ENCODE measurements around the gene FUCA1. TPM values are rescaled to one million over a fixed set of nuclear protein-coding genes. Genes with fewer than 3 reads are reported as not detected.

The FUCA1 gene
- total RNA-seq, 2 donors from 2014 or later: 9.7 to 14.0 TPM

DNA sequence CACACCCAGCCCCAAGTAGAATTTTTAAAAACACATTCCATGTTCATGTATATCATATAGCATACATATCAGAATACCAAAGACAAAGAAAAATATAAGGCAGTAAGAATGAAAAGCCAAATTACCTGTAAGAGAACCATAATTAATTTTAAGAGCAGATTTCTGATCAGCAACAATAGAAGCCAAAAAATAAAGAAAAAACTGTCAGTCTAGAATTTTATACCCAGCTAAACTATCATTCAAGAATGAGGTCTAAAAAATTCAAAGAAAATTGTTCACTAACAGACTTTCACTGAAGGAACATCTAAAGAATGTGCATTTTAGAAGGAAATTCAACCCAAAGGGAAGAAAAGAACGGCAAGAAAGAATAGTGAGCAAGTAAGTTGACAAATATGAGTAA lies 10.6 kb upstream of the FUCA1 start:
- H3K36me3 ChIP-seq (ENCODE audit: control insufficient read depth, insufficient read depth, low read length): no peaks in the 10 kb centered on the region
- no peak overlapping the region for H3K4me3 ChIP-seq (ENCODE audit: low read length)
- Mint-ChIP-seq H3K4me1 (no peaks in the 10 kb centered on the region), H3K27ac (no peak overlapping the region), H3K36me3 (ENCODE audit: low read depth) (no peaks in the 10 kb centered on the region), H3K4me3 (no peak overlapping the region), H3K27me3 (ENCODE audit: insufficient read depth) (peaks cover 5% of the 10 kb centered on the region), H3K9me3 (peaks cover 33% of the 10 kb centered on the region)
- H3K27ac ChIP-seq (ENCODE audit: low read depth, low read length): no peak overlapping the region
- WGBS, 2 experiments (ENCODE audit: insufficient coverage in 1 of 2, insufficient read length in 1 of 2): 77% methylated on average over 1 of the region's 1 CpG; no CpG with 5 or more reads in 1 of the 2 experiments
- no peak for DNase-seq
- no peaks in the 10 kb centered on the region for H3K4me1 ChIP-seq (ENCODE audit: control insufficient read depth, insufficient read depth, low read length)
- H3K9me3 ChIP-seq (ENCODE audit: control insufficient read depth, low read length): peaks cover 24% of the 10 kb centered on the region
- TF ChIP-seq, protein P1, sequence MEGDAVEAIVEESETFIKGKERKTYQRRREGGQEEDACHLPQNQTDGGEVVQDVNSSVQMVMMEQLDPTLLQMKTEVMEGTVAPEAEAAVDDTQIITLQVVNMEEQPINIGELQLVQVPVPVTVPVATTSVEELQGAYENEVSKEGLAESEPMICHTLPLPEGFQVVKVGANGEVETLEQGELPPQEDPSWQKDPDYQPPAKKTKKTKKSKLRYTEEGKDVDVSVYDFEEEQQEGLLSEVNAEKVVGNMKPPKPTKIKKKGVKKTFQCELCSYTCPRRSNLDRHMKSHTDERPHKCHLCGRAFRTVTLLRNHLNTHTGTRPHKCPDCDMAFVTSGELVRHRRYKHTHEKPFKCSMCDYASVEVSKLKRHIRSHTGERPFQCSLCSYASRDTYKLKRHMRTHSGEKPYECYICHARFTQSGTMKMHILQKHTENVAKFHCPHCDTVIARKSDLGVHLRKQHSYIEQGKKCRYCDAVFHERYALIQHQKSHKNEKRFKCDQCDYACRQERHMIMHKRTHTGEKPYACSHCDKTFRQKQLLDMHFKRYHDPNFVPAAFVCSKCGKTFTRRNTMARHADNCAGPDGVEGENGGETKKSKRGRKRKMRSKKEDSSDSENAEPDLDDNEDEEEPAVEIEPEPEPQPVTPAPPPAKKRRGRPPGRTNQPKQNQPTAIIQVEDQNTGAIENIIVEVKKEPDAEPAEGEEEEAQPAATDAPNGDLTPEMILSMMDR (conservative IDR thresholded peaks at IDR 0.05): no peak
- no peaks in the 10 kb centered on the region for H3K27me3 ChIP-seq (ENCODE audit: control insufficient read depth, insufficient read depth, low read length, poor library complexity, severe bottlenecking)
- no peak overlapping the region for H3K9ac ChIP-seq (ENCODE audit: extremely low read depth, low read length, poor library complexity, severe bottlenecking)

DNA sequence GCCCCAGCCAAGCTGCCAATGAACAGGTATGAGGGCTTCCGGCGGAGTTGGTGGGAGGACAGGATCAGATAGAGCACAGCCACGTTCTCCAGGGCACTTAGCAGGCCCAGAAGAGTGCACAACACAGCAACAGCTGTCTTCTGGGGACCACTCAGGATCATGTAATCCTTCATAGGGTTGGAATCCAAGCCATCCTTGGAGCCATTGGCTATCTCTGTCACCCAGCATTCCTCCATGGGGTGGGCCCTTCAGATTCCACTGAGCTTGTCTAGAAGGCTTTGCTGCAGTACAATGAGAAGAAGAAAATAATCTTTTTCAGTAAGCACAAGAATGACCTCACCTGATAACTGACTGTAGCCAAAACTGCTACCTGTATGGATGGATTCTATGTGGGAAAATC lies 7.3 kb upstream of the FUCA1 start:
- Histone ChIP-seq H3K27me3 (ENCODE audit: control insufficient read depth, insufficient read depth, low read length, poor library complexity, severe bottlenecking) (no peaks in the 10 kb centered on the region), H3K9me3 (ENCODE audit: control insufficient read depth, low read length) (peaks cover 24% of the 10 kb centered on the region), H3K27ac (ENCODE audit: low read depth, low read length) (no peak overlapping the region), H3K36me3 (ENCODE audit: control insufficient read depth, insufficient read depth, low read length) (no peaks in the 10 kb centered on the region), H3K4me1 (ENCODE audit: control insufficient read depth, insufficient read depth, low read length) (no peaks in the 10 kb centered on the region), H3K9ac (ENCODE audit: extremely low read depth, low read length, poor library complexity, severe bottlenecking) (no peak overlapping the region), H3K4me3 (ENCODE audit: low read length) (no peak overlapping the region)
- DNase-seq: no peak
- H3K9me3 Mint-ChIP-seq: peaks cover 33% of the 10 kb centered on the region
- no peak overlapping the region for H3K27ac Mint-ChIP-seq
- WGBS, 2 experiments (ENCODE audit: insufficient coverage in 1 of 2, insufficient read length in 1 of 2): 81 to 94% methylated on average over 3 of the region's 3 CpGs
- H3K4me3 Mint-ChIP-seq: no peak overlapping the region
- TF ChIP-seq, protein P1 (conservative IDR thresholded peaks at IDR 0.05): no peak
- peaks cover 8% of the 10 kb centered on the region for H3K27me3 Mint-ChIP-seq (ENCODE audit: insufficient read depth)
- no peaks in the 10 kb centered on the region for H3K36me3 Mint-ChIP-seq (ENCODE audit: low read depth)
- H3K4me1 Mint-ChIP-seq: no peaks in the 10 kb centered on the region

DNA sequence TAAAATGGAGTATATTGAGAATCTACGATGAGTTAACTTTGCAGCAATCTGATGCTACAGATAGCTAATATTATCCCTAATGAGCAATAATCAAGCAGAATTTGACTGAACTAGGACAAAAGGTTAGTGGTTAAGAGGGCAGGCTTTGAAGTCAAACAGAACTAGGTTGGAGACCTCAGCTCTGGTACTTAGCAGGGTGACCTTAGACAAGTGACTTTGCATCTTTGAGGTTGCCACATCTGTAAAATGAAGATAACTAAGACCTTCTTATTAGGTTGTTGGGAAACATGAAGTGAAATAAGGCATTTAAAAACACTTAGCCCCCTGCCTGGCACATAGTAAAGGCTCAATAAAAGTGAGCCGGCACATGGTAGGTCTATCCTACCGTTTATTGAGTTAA lies 4.3 kb upstream of the FUCA1 start:
- H3K4me1 ChIP-seq (ENCODE audit: control insufficient read depth, insufficient read depth, low read length): no peaks in the 10 kb centered on the region
- 96 to 100% methylated on average over 3 of the region's 3 CpGs for WGBS, 2 experiments (ENCODE audit: insufficient coverage in 1 of 2, insufficient read length in 1 of 2)
- H3K27me3 Mint-ChIP-seq (ENCODE audit: insufficient read depth): peaks cover 24% of the 10 kb centered on the region
- no peak overlapping the region for H3K9ac ChIP-seq (ENCODE audit: extremely low read depth, low read length, poor library complexity, severe bottlenecking)
- H3K27me3 ChIP-seq (ENCODE audit: control insufficient read depth, insufficient read depth, low read length, poor library complexity, severe bottlenecking): peaks cover 12% of the 10 kb centered on the region
- H3K9me3 Mint-ChIP-seq: peaks cover 8% of the 10 kb centered on the region
- TF ChIP-seq, protein P1 (conservative IDR thresholded peaks at IDR 0.05): no peak
- no peak overlapping the region for H3K4me3 ChIP-seq (ENCODE audit: low read length)
- no peak overlapping the region for H3K4me3 Mint-ChIP-seq
- no peak for DNase-seq
- H3K4me1 Mint-ChIP-seq: peaks cover 6% of the 10 kb centered on the region
- no peaks in the 10 kb centered on the region for H3K9me3 ChIP-seq (ENCODE audit: control insufficient read depth, low read length)
- no peak overlapping the region for H3K27ac ChIP-seq (ENCODE audit: low read depth, low read length)
- H3K36me3 ChIP-seq (ENCODE audit: control insufficient read depth, insufficient read depth, low read length): no peaks in the 10 kb centered on the region
- no peaks in the 10 kb centered on the region for H3K36me3 Mint-ChIP-seq (ENCODE audit: low read depth)
- H3K27ac Mint-ChIP-seq: no peak overlapping the region

Data from endodermal cell (in vitro differentiated cells).